Astrocyte (in vitro differentiated cells and primary cell): Measurements from ENCODE around the gene RBCK1. TPM values are rescaled to one million over a fixed set of nuclear protein-coding genes. Genes with fewer than 3 reads are reported as not detected.
"Not testable (repeated sequence)": the region's sequence is repeated elsewhere in the genome, so short reads cannot be mapped to it uniquely, and the experiment has no call there.

Experiments used
- DNase-seq: peaks from one replicate; pipeline ENCODE4 v3.0.0-alpha.2; 2010; ENCODE audit warnings: low read depth
- FAIRE-seq: peaks from 2 replicates; lab custom pipeline; 2011; peaks lifted over from hg19 to GRCh38; lab: Jason Lieb, UNC
- H2AFZ ChIP-seq: 2 replicates; pipeline ENCODE4 v1.6.0; 2012; ENCODE audit warnings: low read depth, low read length, inconsistent platforms
- H3K27ac ChIP-seq: 2 replicates; pipeline ENCODE4 v1.5.1; 2011; ENCODE audit warnings: low read depth, low read length, inconsistent platforms
- H3K27me3 ChIP-seq: 2 replicates; pipeline ENCODE4 v1.6.0; 2011; ENCODE audit warnings: low read length, inconsistent platforms; ENCODE audit not compliant: insufficient read depth
- H3K36me3 ChIP-seq: 2 replicates; pipeline ENCODE4 v1.5.1; 2011; ENCODE audit warnings: low read length, inconsistent platforms; ENCODE audit not compliant: insufficient read depth
- H3K4me1 ChIP-seq: 2 replicates; pipeline ENCODE4 v1.5.1; 2011; ENCODE audit warnings: low read length, inconsistent platforms; ENCODE audit not compliant: insufficient read depth
- H3K4me2 ChIP-seq: 2 replicates; pipeline ENCODE4 v1.6.0; 2012; ENCODE audit warnings: low read length, inconsistent platforms
- H3K4me3 ChIP-seq: 2 replicates; pipeline ENCODE4 v1.5.1; 2011; ENCODE audit warnings: low read depth, mild to moderate bottlenecking, low read length, inconsistent platforms; ENCODE audit not compliant: insufficient read depth
- H3K79me2 ChIP-seq: 2 replicates; pipeline ENCODE4 v1.6.0; 2012; ENCODE audit warnings: mild to moderate bottlenecking, low read length, inconsistent platforms; ENCODE audit not compliant: insufficient read depth
- H3K9ac ChIP-seq: 2 replicates; pipeline ENCODE4 v1.6.0; 2012; ENCODE audit warnings: mild to moderate bottlenecking, low read length, inconsistent platforms
- H3K9me3 ChIP-seq: 2 replicates; pipeline ENCODE4 v1.5.1; 2012; ENCODE audit warnings: low read depth, mild to moderate bottlenecking, low read length, inconsistent platforms; ENCODE audit not compliant: insufficient read depth
- H4K20me1 ChIP-seq: 2 replicates; pipeline ENCODE4 v1.6.0; 2012; ENCODE audit warnings: low read length, inconsistent platforms; ENCODE audit not compliant: insufficient read depth
- H3K27ac Mint-ChIP-seq: one replicate; pipeline ENCODE4 v1.8.0; 2021; ENCODE audit warnings: mild to moderate bottlenecking, mixed read lengths; ENCODE audit not compliant: unreplicated experiment
- H3K27me3 Mint-ChIP-seq: one replicate; pipeline ENCODE4 v1.8.0; 2021; ENCODE audit warnings: low read depth, mixed read lengths; ENCODE audit not compliant: unreplicated experiment
- H3K36me3 Mint-ChIP-seq: one replicate; pipeline ENCODE4 v1.8.0; 2021; ENCODE audit warnings: low read depth, mixed read lengths; ENCODE audit not compliant: unreplicated experiment
- H3K4me1 Mint-ChIP-seq: one replicate; pipeline ENCODE4 v1.8.0; 2021; ENCODE audit warnings: low read depth, mixed read lengths; ENCODE audit not compliant: unreplicated experiment
- H3K4me3 Mint-ChIP-seq: one replicate; pipeline ENCODE4 v1.8.0; 2021; ENCODE audit warnings: mild to moderate bottlenecking, moderate library complexity, mixed read lengths; ENCODE audit not compliant: unreplicated experiment
- H3K9me3 Mint-ChIP-seq: one replicate; pipeline ENCODE4 v1.8.0; 2021; ENCODE audit warnings: mild to moderate bottlenecking, mixed read lengths; ENCODE audit not compliant: unreplicated experiment
- EZH2 ChIP-seq: IDR thresholded peaks from 2 replicates; pipeline ENCODE4 v1.6.1; 2012; ENCODE audit warnings: mild to moderate bottlenecking, low read length, inconsistent platforms; ENCODE audit not compliant: insufficient read depth
- total RNA-seq: library from RNA; stranded (reverse); gene quantifications from 2 replicates; pipeline ENCODE4 v1.2.1, GENCODE V29; 2021
- TF ChIP-seq, protein P1 (sequence below): IDR thresholded peaks from 2 replicates; pipeline ENCODE4 v1.5.1; 2011; ENCODE audit warnings: low read depth, mild to moderate bottlenecking, inconsistent platforms, low read length, moderate library complexity; ENCODE audit not compliant: insufficient read depth

Gene RBCK1
- total RNA-seq, 1 donor from 2014 or later, result 124 TPM

GRCh38 chr20:371755-372542, 36.1 kb upstream of the RBCK1 start:
- H3K9me3 Mint-ChIP-seq, result no peaks in the 10 kb centered on the region
- peak overlapping the region; percentile 19 for H3K4me2 ChIP-seq
- peak; percentile 54 for DNase-seq
- no peaks in the 10 kb centered on the region for H4K20me1 ChIP-seq
- no peaks in the 10 kb centered on the region for H3K9me3 ChIP-seq
- H3K4me3 ChIP-seq, result no peak overlapping the region
- H3K27ac Mint-ChIP-seq, result peak overlapping the region; percentile 82
- no peak overlapping the region for H3K27ac ChIP-seq
- peaks cover 2% of the 10 kb centered on the region for H3K27me3 Mint-ChIP-seq
- H2AFZ ChIP-seq, result peak overlapping the region; percentile 16
- H3K79me2 ChIP-seq, result no peaks in the 10 kb centered on the region
- peaks cover 16% of the 10 kb centered on the region for H3K4me1 ChIP-seq
- peaks cover 21% of the 10 kb centered on the region for H3K4me1 Mint-ChIP-seq
- H3K36me3 ChIP-seq, result no peaks in the 10 kb centered on the region
- no peaks in the 10 kb centered on the region for H3K36me3 Mint-ChIP-seq
- no peak for FAIRE-seq
- TF ChIP-seq, protein P1, sequence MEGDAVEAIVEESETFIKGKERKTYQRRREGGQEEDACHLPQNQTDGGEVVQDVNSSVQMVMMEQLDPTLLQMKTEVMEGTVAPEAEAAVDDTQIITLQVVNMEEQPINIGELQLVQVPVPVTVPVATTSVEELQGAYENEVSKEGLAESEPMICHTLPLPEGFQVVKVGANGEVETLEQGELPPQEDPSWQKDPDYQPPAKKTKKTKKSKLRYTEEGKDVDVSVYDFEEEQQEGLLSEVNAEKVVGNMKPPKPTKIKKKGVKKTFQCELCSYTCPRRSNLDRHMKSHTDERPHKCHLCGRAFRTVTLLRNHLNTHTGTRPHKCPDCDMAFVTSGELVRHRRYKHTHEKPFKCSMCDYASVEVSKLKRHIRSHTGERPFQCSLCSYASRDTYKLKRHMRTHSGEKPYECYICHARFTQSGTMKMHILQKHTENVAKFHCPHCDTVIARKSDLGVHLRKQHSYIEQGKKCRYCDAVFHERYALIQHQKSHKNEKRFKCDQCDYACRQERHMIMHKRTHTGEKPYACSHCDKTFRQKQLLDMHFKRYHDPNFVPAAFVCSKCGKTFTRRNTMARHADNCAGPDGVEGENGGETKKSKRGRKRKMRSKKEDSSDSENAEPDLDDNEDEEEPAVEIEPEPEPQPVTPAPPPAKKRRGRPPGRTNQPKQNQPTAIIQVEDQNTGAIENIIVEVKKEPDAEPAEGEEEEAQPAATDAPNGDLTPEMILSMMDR, result no peak
- no peak for TF ChIP-seq EZH2
- H3K27me3 ChIP-seq, result no peaks in the 10 kb centered on the region
- no peak overlapping the region for H3K4me3 Mint-ChIP-seq
- H3K9ac ChIP-seq, result no peak overlapping the region

DNA sequence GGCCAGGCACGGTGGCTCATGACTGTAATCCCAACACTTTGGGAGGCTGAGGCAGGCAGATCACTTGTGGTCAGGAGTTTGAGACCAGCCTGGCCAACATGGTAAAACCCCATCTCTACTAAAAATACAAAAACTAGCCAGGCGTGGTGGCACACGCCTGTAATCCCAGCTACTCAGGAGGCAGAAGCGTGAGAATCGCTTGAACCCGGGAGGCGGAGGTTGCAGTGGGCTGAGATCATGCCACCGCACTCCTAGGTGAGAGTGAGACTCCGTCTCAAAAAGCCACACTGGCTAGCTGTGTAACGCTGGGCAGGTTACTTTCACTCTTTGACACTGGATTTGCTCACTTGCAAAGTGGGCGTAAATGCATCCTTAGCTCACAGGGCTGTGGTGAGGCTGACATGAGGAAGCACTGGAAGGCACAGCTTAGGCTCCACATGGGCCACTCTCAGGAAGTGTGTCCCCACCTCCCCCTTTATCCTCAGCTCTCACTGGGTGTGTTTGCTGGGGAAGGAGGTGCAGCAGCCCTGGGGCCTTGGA, 35.5 kb upstream of the RBCK1 start:
- not testable (repeated sequence) for H3K27me3 ChIP-seq, H3K9me3 ChIP-seq, H2AFZ ChIP-seq, H3K4me3 ChIP-seq, H3K79me2 ChIP-seq, H3K9ac ChIP-seq, H3K9me3 Mint-ChIP-seq, DNase-seq, H4K20me1 ChIP-seq, H3K36me3 Mint-ChIP-seq, H3K27me3 Mint-ChIP-seq, H3K4me3 Mint-ChIP-seq, FAIRE-seq, H3K36me3 ChIP-seq
- Mint-ChIP-seq H3K27ac (peak overlapping the region; percentile 75), H3K4me1 (peaks cover 21% of the 10 kb centered on the region)
- peak overlapping the region; percentile 19 for H3K4me2 ChIP-seq
- peaks cover 16% of the 10 kb centered on the region for H3K4me1 ChIP-seq
- peak overlapping the region; percentile 7 for H3K27ac ChIP-seq

DNA sequence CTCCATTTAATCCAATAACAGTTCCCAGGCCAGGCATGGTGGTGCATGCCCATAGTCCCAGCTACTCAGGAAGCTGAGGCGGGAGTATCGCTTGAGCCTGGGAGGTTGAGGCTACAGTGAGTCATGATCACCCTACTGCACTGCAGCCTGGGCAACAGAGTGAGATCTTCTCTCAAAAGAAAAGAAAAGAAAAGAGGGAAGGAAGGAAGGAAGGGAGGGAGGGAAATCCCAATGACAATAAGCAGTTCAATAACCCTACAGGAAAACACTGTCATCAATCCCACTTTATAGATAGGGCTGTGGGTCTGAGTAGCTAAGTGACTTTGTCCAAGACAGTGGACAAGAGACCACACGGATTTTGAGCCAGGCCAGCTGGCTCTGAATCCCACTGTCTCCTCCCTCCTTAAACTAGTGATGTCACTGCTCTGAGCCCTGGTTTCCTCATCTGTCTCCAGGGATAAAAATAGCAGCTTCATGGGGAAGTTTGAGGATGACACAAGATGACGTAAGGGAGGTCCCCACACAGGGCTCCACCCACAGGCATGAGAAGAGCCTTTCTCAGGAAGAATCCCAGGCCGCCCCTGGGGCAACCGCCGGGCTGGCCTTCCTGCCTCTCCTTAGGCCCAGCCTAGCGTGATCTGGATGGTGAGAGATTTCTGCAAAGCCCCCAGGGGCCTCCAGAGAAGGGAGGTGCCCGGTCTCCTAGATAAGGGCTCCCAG, 34.8 kb upstream of the RBCK1 start:
- DNase-seq (peak; percentile 41), FAIRE-seq (no peak)
- Histone ChIP-seq H3K4me2 (peak overlapping the region; percentile 17), H3K9me3 (no peaks in the 10 kb centered on the region), H3K9ac (peak overlapping the region; percentile 11), H3K27ac (peak overlapping the region; percentile 55), H3K79me2 (no peaks in the 10 kb centered on the region), H3K27me3 (no peaks in the 10 kb centered on the region), H3K36me3 (no peaks in the 10 kb centered on the region), H2AFZ (no peak overlapping the region), H3K4me1 (peaks cover 16% of the 10 kb centered on the region), H4K20me1 (no peaks in the 10 kb centered on the region), H3K4me3 (no peak overlapping the region)
- TF ChIP-seq, protein P1, result no peak
- peaks cover 6% of the 10 kb centered on the region for H3K27me3 Mint-ChIP-seq
- no peaks in the 10 kb centered on the region for H3K9me3 Mint-ChIP-seq
- peaks cover 21% of the 10 kb centered on the region for H3K4me1 Mint-ChIP-seq
- H3K4me3 Mint-ChIP-seq, result peak overlapping the region; percentile 54
- peak overlapping the region; percentile 86 for H3K27ac Mint-ChIP-seq
- no peaks in the 10 kb centered on the region for H3K36me3 Mint-ChIP-seq
